Mammary epithelial cell (primary cell): Measurements from ENCODE around the gene GOLGA3.

Experiments
- CTCF ChIP-seq, 2 donors: IDR thresholded peaks in 1 of 2; conservative IDR thresholded peaks in 1 of 2; 2 replicates each; pipeline ENCODE4 v1.5.1; 2011 to 2012; ENCODE audit warnings: inconsistent platforms in 2 of 2, low read length in 2 of 2, mild to moderate bottlenecking in 2 of 2, control low read depth in 1 of 2, low read depth in 1 of 2; ENCODE audit not compliant: insufficient read depth in 1 of 2; ENCODE audit errors: extremely low read depth in 1 of 2
- EZH2 ChIP-seq: IDR thresholded peaks from 2 replicates; pipeline ENCODE4 v1.6.1; 2012; ENCODE audit warnings: low read length, inconsistent platforms, borderline replicate concordance

DNA sequence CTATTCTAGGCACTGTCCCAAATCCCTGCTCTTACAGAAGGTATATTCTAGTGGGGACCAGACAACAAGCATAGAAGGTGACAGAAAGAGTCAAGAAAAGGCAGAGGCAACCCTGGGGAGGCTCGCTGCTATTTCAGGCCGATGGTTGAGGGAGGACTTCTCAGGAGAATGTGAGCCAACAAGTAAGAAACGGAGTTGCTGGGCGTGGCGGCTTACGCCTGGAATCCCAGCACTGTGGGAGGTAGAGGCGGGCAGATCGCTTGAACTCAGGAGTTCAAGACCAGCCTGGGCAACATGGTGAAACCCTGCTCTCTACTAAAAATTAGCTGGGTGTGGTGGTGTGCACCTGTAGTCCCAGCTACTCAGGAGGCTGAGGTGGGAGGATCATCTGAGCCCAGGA is 4.7 kb upstream of the GOLGA3 start:
- no peak for TF ChIP-seq CTCF (conservative IDR thresholded peaks at IDR 0.05 in 1 of 2, IDR thresholded peaks at IDR 0.05 in 1 of 2; ENCODE audit: extremely low read depth in 1 of 2, insufficient read depth in 1 of 2, low read depth in 1 of 2, low read length in 2 of 2)
- no peak for TF ChIP-seq EZH2
